Activated naive CD4-positive, alpha-beta T cell treated with anti-CD3 and anti-CD28 coated beads, Interleukin-2, amount 50 U/mL, for 16 hours (primary cell): Measurements from ENCODE around the gene BBLN.

ENCODE experiments used
- DNase-seq: peaks from one replicate; pipeline ENCODE4 v3.0.0-alpha.2; 2020

Gene BBLN

GRCh38 chr9:128192601-128193371, 32.7 kb downstream of the BBLN start:
- no peak for DNase-seq

GRCh38 chr9:128193469-128194096, 33.5 kb downstream of the BBLN start:
- no peak for DNase-seq

- DNase-seq = no peak
These were observed 41.6 kb downstream of the BBLN start for GRCh38 chr9:128201441-128202369.

- no peak for DNase-seq
These were observed 42.6 kb downstream of the BBLN start for GRCh38 chr9:128202648-128203023.

GRCh38 chr9:128203024-128203706, 43.1 kb downstream of the BBLN start, which contains the start of gene DNM1:
TSS of gene DNM1 (plus strand) at chr9:128203379. CDS start at chr9:128203471, 92 bp downstream.
- DNase-seq = peak; percentile 70

GRCh38 chr9:128203707-128204551, 43.9 kb downstream of the BBLN start:
- no peak for DNase-seq

GRCh38 chr9:128204858-128205257, 44.8 kb downstream of the BBLN start:
- DNase-seq = no peak

- DNase-seq = no peak
These were observed 45.4 kb downstream of the BBLN start for GRCh38 chr9:128205296-128205944.

GRCh38 chr9:128206484-128206883, 46.4 kb downstream of the BBLN start:
- no peak for DNase-seq

- DNase-seq = no peak
These were observed 47.1 kb downstream of the BBLN start for GRCh38 chr9:128206916-128207910.

GRCh38 chr9:128208386-128208785, 48.3 kb downstream of the BBLN start:
- no peak for DNase-seq

GRCh38 chr9:128208946-128209669, 49.0 kb downstream of the BBLN start:
- no peak for DNase-seq

- no peak for DNase-seq
These were observed 51.3 kb downstream of the BBLN start for GRCh38 chr9:128211186-128211980.

GRCh38 chr9:128211981-128212281, 51.9 kb downstream of the BBLN start:
- DNase-seq = no peak
